NCI-H146 (cell line): Measurements from ENCODE around the gene PRSS57.
A peak's percentile ranks its signal among the peaks of the same experiment; 100 is the strongest.

Experiments used
- DNase-seq: peaks from one replicate; lab custom pipeline; 2025; lab: John Stamatoyannopoulos, UW

Gene PRSS57

GRCh38 chr19:694481-695351 is 536 bp downstream of the PRSS57 start:
- no peak for DNase-seq

GRCh38 chr19:690203-690602 is 5.0 kb downstream of the PRSS57 start:
- no peak for DNase-seq

- no peak for DNase-seq
Measured at GRCh38 chr19:688992-689391, 6.3 kb downstream of the PRSS57 start.

- no peak for DNase-seq
Measured at GRCh38 chr19:688214-688613, 7.0 kb downstream of the PRSS57 start.

GRCh38 chr19:687569-688166 is 7.6 kb downstream of the PRSS57 start:
- no peak for DNase-seq

- DNase-seq = no peak
Measured at GRCh38 chr19:686589-687297, 8.5 kb downstream of the PRSS57 start.

GRCh38 chr19:685454-685931 is 9.8 kb downstream of the PRSS57 start:
- no peak for DNase-seq

GRCh38 chr19:682678-683320 is 12.5 kb downstream of the PRSS57 start:
- DNase-seq = no peak

GRCh38 chr19:681029-682019 is 13.9 kb downstream of the PRSS57 start:
- DNase-seq = peak; percentile 31

- DNase-seq = peak; percentile 94
Measured at GRCh38 chr19:680287-681028, 14.8 kb downstream of the PRSS57 start.

GRCh38 chr19:679418-680286 is 15.6 kb downstream of the PRSS57 start:
- DNase-seq = peak; percentile 31

GRCh38 chr19:678791-679388 is 16.4 kb downstream of the PRSS57 start:
- no peak for DNase-seq

GRCh38 chr19:677601-678436 is 17.4 kb downstream of the PRSS57 start:
- DNase-seq = peak; percentile 13

GRCh38 chr19:677201-677600 is 18.1 kb downstream of the PRSS57 start:
- no peak for DNase-seq

- no peak for DNase-seq
Measured at GRCh38 chr19:676339-677105, 18.7 kb downstream of the PRSS57 start, which contains the start of gene FSTL3. Gene FSTL3 (plus strand): TSS chr19:676392. CDS start chr19:676424, 32 bp downstream.

GRCh38 chr19:676007-676338 is 19.3 kb downstream of the PRSS57 start:
- DNase-seq = no peak
